IPS DF 19.7 (cell line): ENCODE results near the gene BDKRB2.

Experiments used
- DNase-seq: peaks from one replicate; pipeline ENCODE4 v3.0.0-alpha.2; 2013; ENCODE audit warnings: low read depth, low spot score

Gene BDKRB2

GRCh38 chr14:96197969-96198368 is 6.7 kb upstream of the BDKRB2 start:
- DNase-seq: no peak

DNA sequence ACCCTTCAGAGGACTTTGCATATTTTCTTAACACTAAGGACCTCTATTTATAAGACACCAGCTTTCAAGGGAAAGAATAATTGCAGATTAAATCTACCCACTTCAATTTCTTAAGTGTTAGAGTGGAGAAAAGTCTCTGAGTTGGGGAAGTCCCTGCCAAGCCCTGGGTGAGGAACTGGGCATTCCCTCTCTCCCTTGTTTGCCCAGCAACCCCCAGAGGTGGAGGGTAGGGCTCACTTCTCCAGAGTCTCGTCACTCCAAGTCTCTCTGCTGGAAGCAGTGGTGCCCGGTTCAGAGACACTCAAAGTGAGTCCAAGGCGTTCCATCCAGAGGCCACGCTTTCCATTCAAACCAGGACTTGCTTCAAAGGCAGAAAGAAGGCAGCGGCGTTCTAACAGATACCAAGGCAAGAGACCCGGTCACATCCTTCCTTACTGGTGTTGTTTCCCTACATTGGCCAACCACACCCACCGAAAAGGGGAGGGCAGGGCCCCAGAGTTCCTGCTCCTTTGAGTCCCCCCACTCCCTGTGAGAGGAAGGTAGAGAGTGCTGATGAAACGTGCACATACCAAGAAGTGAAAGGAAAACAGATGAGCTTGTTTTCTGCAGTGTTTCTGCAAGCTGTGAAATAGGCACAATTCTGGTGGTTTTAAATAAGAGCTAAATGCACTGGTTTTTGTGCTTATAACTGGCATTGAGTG is 6.1 kb upstream of the BDKRB2 start:
- DNase-seq: no peak

- no peak for DNase-seq
Observed at GRCh38 chr14:96201157-96201556, 3.5 kb upstream of the BDKRB2 start.

GRCh38 chr14:96201965-96202364 is 2.7 kb upstream of the BDKRB2 start:
- DNase-seq: no peak

GRCh38 chr14:96202441-96203094 is 2.1 kb upstream of the BDKRB2 start:
- no peak for DNase-seq

- DNase-seq: no peak
Observed at GRCh38 chr14:96203116-96203515, 1.5 kb upstream of the BDKRB2 start.

GRCh38 chr14:96203635-96204034 is 1.0 kb upstream of the BDKRB2 start:
- DNase-seq: no peak

GRCh38 chr14:96205059-96205977 is 679 bp downstream of the BDKRB2 start:
- no peak for DNase-seq

- DNase-seq: no peak
Observed at GRCh38 chr14:96205978-96206360, 1.3 kb downstream of the BDKRB2 start.

- no peak for DNase-seq
Observed at GRCh38 chr14:96206461-96206860, 1.8 kb downstream of the BDKRB2 start.

DNA sequence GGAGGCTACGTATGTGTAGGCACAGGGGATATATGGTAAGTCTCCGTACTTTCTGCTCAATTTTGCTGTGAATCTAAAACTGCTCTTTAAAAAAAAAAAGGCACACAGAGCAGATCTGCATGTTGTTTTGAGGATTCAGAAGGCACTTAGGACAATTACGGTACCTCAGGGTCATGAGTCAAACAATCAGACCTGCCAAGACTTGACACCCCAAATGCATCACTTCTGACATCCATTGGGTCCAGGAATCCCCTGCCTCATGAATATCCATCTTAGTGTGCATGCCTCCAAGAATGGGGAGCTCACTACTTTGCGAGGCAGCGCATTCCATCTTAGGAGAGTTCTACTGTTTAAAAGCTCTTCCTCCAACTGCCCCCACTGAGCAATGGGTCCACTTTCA is 3.0 kb downstream of the BDKRB2 start:
- no peak for DNase-seq

DNA sequence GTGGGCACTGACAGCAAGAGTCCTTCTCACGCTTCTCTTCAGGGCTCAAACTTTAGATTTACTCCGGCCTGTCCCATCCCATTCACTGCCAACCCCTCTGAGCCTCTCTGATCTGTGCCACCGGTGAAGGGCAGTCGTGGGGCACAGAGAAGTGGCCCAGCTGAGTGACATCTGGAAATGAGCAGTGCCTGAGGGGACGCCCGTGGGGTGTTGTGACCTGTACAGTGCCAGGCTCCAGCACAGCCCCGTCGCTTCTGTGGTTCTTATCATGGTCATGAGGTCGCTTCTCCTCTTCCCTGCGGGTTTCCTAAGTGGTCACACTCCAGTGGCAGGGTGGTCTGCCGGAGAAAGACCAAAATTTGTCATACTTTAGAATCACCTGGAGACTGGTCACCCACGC is 4.1 kb downstream of the BDKRB2 start:
- DNase-seq: no peak

DNA sequence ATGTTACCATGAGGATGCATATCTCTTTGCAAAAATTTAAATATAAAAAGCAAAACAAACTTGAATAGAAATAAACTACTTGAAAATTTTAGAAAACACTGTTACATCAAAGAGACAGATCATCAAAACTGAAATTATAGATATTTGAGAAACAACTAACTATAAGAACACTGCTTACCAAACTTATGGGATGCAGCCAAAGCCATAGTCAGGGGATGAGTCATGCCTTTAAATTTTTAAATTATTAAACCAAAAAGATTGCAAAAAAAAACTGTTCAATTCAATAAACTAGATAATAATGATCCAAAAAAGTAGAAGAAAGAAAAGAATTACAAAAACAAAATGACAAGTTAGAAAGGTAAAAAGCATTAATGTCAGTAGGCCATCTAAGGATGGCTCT is 7.5 kb downstream of the BDKRB2 start:
- DNase-seq: no peak

GRCh38 chr14:96212896-96213295 is 8.3 kb downstream of the BDKRB2 start:
- DNase-seq: no peak

DNA sequence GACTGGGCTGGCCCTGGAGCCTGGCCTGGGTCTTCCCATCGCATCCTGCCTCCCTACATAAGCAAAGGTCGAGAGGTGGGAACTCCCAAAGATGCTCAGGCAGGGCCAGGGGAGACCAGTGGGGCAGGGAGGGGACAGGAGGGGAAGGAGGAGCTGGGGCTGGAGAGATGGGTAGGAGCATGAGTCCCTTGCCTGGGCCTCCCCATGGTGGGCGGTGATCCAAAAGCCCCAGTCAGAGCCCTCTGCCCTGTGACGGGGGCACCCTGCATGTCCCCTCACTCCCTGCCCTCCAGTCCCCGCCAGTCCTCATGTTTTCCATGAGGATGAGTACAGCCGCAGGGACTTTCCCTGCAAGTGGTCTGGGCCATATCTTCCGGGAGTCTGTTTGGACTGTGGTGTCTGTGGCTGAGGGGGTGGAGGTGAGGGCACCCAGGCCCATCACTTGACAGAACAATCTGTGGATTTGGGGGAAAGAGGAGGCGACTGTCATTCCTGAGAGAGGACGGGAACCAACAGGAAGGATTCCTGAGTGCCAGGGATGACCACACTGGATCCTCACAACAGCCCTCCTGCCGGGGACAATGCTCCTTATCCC is 9.3 kb downstream of the BDKRB2 start:
- no peak for DNase-seq

- no peak for DNase-seq
Observed at GRCh38 chr14:96214793-96215192, 10.2 kb downstream of the BDKRB2 start.

GRCh38 chr14:96215452-96216244 is 11.0 kb downstream of the BDKRB2 start:
- DNase-seq: no peak

DNA sequence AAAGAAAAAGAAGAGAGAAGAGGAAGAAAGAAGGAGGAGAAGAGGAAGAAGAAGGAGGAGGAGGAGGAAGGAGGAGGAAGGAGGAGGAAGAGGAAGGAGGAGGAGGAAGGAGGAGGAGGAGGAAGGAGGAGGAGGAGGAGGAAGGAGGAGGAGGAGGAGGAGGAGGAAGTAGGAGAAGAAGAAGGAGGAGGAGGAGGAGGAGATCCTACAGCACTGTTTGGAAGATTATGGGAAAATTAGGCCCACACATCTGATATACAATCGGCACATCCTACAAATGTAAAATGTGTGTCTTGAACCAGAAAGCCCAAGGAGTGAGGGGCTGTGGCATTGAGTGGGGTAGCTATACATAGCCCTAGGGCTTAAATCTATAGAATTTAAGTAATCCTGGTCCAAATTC is 12.0 kb downstream of the BDKRB2 start:
- DNase-seq: no peak

- DNase-seq: no peak
Observed at GRCh38 chr14:96217376-96217913, 12.8 kb downstream of the BDKRB2 start.

GRCh38 chr14:96221109-96221650 is 16.5 kb downstream of the BDKRB2 start:
- no peak for DNase-seq

DNA sequence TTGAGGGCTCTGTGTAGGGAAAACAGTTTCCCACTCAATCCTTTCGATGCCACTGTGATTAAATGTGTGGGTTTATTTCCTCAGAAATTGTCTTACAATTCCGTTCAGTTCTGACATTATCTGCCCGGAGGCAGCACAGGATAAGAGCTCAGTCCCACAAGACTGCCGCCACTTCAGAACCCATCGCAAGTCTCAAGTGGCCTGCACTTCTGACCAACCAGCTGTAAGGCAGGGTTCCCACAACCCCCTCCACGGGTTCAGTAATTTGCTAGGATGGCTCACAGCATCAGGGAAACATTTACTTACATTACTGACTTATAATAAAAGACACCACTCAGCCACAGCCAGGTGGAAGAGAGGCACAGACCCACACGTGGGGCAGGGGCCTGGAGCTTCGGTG is 17.2 kb downstream of the BDKRB2 start:
- DNase-seq: no peak
